ENCODE measurements around the gene PLAAT5.

- TF ChIP-seq POLR2A (IDR thresholded peaks at IDR 0.05): no peak
- TF ChIP-seq, protein P1, sequence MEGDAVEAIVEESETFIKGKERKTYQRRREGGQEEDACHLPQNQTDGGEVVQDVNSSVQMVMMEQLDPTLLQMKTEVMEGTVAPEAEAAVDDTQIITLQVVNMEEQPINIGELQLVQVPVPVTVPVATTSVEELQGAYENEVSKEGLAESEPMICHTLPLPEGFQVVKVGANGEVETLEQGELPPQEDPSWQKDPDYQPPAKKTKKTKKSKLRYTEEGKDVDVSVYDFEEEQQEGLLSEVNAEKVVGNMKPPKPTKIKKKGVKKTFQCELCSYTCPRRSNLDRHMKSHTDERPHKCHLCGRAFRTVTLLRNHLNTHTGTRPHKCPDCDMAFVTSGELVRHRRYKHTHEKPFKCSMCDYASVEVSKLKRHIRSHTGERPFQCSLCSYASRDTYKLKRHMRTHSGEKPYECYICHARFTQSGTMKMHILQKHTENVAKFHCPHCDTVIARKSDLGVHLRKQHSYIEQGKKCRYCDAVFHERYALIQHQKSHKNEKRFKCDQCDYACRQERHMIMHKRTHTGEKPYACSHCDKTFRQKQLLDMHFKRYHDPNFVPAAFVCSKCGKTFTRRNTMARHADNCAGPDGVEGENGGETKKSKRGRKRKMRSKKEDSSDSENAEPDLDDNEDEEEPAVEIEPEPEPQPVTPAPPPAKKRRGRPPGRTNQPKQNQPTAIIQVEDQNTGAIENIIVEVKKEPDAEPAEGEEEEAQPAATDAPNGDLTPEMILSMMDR (IDR thresholded peaks at IDR 0.05): no peak
Measured at GRCh38 chr11:63535734-63536133, 44.8 kb upstream of the PLAAT5 start.

All from thyroid gland (tissue), 4 donors.